ENCODE data around the gene METTL24.

GRCh38 chr6:110359556-110359955, 1.4 kb upstream of the METTL24 start:
- TF ChIP-seq ZSCAN30 (CRISPR knock-in tag; IDR thresholded peaks at IDR 0.05) (no peak), FOXM1 (CRISPR knock-in tag; IDR thresholded peaks at IDR 0.05) (no peak), MXI1 (IDR thresholded peaks at IDR 0.05; ENCODE audit: borderline replicate concordance, low read depth, low read length) (no peak), XRCC5 (optimal IDR thresholded peaks at IDR 0.05; ENCODE audit: low read length) (no peak), CEBPG (CRISPR knock-in tag; IDR thresholded peaks at IDR 0.05) (no peak), NR3C1 (CRISPR knock-in tag; IDR thresholded peaks at IDR 0.05) (no peak), TMF1 (CRISPR knock-in tag; IDR thresholded peaks at IDR 0.05; ENCODE audit: low read depth) (no peak), ZKSCAN1 (IDR thresholded peaks at IDR 0.05; ENCODE audit: low read length) (no peak), FOXJ3 (CRISPR knock-in tag; IDR thresholded peaks at IDR 0.05; ENCODE audit: borderline replicate concordance) (no peak), HOMEZ (CRISPR knock-in tag; IDR thresholded peaks at IDR 0.05; ENCODE audit: low read depth) (no peak)
- TF ChIP-seq, protein P1, sequence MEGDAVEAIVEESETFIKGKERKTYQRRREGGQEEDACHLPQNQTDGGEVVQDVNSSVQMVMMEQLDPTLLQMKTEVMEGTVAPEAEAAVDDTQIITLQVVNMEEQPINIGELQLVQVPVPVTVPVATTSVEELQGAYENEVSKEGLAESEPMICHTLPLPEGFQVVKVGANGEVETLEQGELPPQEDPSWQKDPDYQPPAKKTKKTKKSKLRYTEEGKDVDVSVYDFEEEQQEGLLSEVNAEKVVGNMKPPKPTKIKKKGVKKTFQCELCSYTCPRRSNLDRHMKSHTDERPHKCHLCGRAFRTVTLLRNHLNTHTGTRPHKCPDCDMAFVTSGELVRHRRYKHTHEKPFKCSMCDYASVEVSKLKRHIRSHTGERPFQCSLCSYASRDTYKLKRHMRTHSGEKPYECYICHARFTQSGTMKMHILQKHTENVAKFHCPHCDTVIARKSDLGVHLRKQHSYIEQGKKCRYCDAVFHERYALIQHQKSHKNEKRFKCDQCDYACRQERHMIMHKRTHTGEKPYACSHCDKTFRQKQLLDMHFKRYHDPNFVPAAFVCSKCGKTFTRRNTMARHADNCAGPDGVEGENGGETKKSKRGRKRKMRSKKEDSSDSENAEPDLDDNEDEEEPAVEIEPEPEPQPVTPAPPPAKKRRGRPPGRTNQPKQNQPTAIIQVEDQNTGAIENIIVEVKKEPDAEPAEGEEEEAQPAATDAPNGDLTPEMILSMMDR (CRISPR knock-in tag; IDR thresholded peaks at IDR 0.05): no peak
- TF ChIP-seq, protein P2, sequence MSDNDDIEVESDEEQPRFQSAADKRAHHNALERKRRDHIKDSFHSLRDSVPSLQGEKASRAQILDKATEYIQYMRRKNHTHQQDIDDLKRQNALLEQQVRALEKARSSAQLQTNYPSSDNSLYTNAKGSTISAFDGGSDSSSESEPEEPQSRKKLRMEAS (IDR thresholded peaks at IDR 0.05): no peak
- TF ChIP-seq, protein P3, sequence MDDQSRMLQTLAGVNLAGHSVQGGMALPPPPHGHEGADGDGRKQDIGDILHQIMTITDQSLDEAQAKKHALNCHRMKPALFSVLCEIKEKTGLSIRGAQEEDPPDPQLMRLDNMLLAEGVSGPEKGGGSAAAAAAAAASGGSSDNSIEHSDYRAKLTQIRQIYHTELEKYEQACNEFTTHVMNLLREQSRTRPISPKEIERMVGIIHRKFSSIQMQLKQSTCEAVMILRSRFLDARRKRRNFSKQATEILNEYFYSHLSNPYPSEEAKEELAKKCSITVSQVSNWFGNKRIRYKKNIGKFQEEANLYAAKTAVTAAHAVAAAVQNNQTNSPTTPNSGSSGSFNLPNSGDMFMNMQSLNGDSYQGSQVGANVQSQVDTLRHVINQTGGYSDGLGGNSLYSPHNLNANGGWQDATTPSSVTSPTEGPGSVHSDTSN (CRISPR knock-in tag; IDR thresholded peaks at IDR 0.05; ENCODE audit: borderline replicate concordance): no peak

Data from HepG2 (cell line).